Heart left ventricle (tissue), 16 donors: ENCODE measurements around the gene BCAR3. TPM values are rescaled to one million over a fixed set of nuclear protein-coding genes. Genes with fewer than 3 reads are reported as not detected.
A peak's percentile ranks its signal among the peaks of the same experiment; 100 is the strongest.

ENCODE experiments used
- ATAC-seq, 4 donors: fragments of 200-7000 bp; cut with Tn5 transposase; one replicate each; pipeline ENCODE4 v1.9.1; 2020 to 2022; ENCODE audit warnings: moderate library complexity in 4 of 4, mild to moderate bottlenecking in 3 of 4, moderate number of reproducible peaks in 1 of 4
- DNase-seq, 5 donors: peaks; one replicate each; pipeline ENCODE4 v3.0.0-alpha.2; 2020
- H3K27ac ChIP-seq, 12 donors: fragments of 200-600 bp; sonication (generic) in 4 of 12; one replicate each; pipeline versions ENCODE4 v1.5.0 to v1.8.0; 2016 to 2022; ENCODE audit warnings: mild to moderate bottlenecking in 2 of 12
- H3K27me3 ChIP-seq, 9 donors: fragments of 200-600 bp; sonication (generic) in 2 of 9; one replicate each; pipeline versions ENCODE4 v1.5.1 to v1.8.0; 2016 to 2022; ENCODE audit warnings: mild to moderate bottlenecking in 3 of 9
- H3K36me3 ChIP-seq, 9 donors: fragments of 200-600 bp; sonication (generic) in 2 of 9; one replicate each; pipeline versions ENCODE4 v1.5.0 to v1.8.0; 2018 to 2022; ENCODE audit warnings: mild to moderate bottlenecking in 2 of 9
- H3K4me1 ChIP-seq, 12 donors: fragments of 200-600 bp; sonication (generic) in 4 of 12; one replicate each; pipeline versions ENCODE4 v1.5.0 to v1.8.0; 2016 to 2022; ENCODE audit warnings: mild to moderate bottlenecking in 3 of 12
- H3K4me3 ChIP-seq, 12 donors: fragments of 200-600 bp; sonication (generic) in 4 of 12; one replicate each; pipeline versions ENCODE4 v1.5.0 to v1.8.0; 2017 to 2022; ENCODE audit warnings: mild to moderate bottlenecking in 9 of 12, moderate library complexity in 4 of 12
- H3K9me3 ChIP-seq, 12 donors: fragments of 200-600 bp; sonication (generic) in 4 of 12; one replicate each; pipeline versions ENCODE4 v1.5.0 to v1.8.0; 2016 to 2022; ENCODE audit warnings: mild to moderate bottlenecking in 1 of 12
- CTCF ChIP-seq, 12 donors: fragments of 200-600 bp; sonication (generic) in 4 of 12; IDR thresholded peaks; one replicate each; pipeline versions ENCODE4 v1.5.0 to v1.8.0; 2018 to 2022; ENCODE audit warnings: antibody characterized with exemption in 12 of 12, mild to moderate bottlenecking in 5 of 12
- POLR2A ChIP-seq, 2 donors: fragments of 450-650 bp; IDR thresholded peaks; one replicate each; pipeline ENCODE4 v1.6.1; 2017; ENCODE audit warnings: antibody characterized with exemption in 2 of 2, mild to moderate bottlenecking in 2 of 2, moderate library complexity in 2 of 2
- WGBS, 4 donors: extraction: QIAGEN DNeasy Blood & Tissue Kit in 2 of 4; methylation state at CpG; one replicate each; pipeline versions ENCODE4 v1.1.5 to v1.1.7; 2013 to 2018; 5-methylcytosine and 5-hydroxymethylcytosine counted together
- intact Hi-C, 10 donors: fragments of 100-400 bp; cut with DNase I; formaldehyde crosslinking; loops; one replicate each; pipeline versions ENCODE4 v1.11.1 to v1.14.2; 2022
- polyA plus RNA-seq, 2 donors: library from polyadenylated mRNA; stranded (reverse); fragments of 200-250 nt; gene quantifications; one replicate each; pipeline ENCODE4 v1.2.3, GENCODE V29; 2013
- total RNA-seq, 9 donors: library from RNA; depleted of rRNA in 2 of 9; stranded (reverse); fragments of >200 nt in 2 of 9; fragmentation: NEBNext Ultra II Directional in 3 of 9; extraction: Animal tissue kit (Norgen Biotek cat#: 25700) in 3 of 9; gene quantifications; one replicate each; pipeline versions ENCODE4 v1.1.0 to v1.2.4, GENCODE V29; 2016 to 2023
- donor health status: ischemic (EF 13 %, LVEDD 7.1; RV severe dilation, severe dysfunction).
- donor health status: healthy with polysubstance abuse.
- donor health status: DM: no; HTN: yes; CAD: no.
- donor health status: DM: no; HTN: no; CAD: no.
- donor health status: ischemic (EF 25% LVEDD 6.9; RV normal size, moderate dysfunction).
- donor health status: ischemic (EF 25% LVEDD 5.7; RV mildly dilated, moderate dysfunction).
- donor health status: healthy.
- donor health status: DM: yes; HTN: yes; CAD: no.
- donor health status: ischemic (EF 35%, LVEDD 5.7; RV mildly dilated, moderate dysfunction).
- donor health status: nonischemic (EF 11% LVEDD 7.7; RV severe dilation, severe dysfunction).
- donor health status: DM: yes; HTN: yes; CAD: no.
- donor health status: PGD.
- donor health status: ischemic (EF 29% LVEDD 5.4; RV normal size, mild dysfunction).
- donor health status: nonischemic (EF 23%, LVEDD 6.1; RV moderate dilation, normal function).

BCAR3 gene
- total and polyA plus RNA-seq, 11 donors = 6.4 to 25.0 (median 12.9) TPM

DNA sequence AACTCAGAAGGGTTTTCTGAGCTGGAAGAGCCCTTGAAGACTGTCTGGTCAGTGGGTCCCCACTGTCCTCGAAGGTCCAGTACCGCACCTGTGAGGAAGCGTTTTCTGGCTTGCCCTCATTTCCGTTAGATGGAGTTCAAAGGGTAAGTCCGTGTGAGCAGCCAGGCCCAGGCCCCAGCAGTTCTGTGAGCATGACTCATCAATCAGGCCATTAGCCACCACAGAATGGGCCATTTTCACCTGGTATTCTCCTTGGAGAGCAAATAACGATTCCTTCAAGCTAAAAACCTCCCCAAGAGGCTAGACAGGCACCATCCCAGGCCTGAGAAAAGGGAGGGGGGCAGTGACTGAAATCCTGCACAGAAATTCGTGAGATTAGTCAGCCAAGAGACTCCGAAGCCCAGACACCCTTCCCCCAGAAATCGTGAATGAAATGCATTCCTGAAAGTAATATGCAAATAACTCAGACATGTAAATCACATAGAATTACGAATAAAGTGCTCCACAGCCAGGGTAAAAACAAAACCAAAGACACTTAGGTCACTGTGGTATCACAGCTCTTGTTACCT is 66.0 kb downstream of the BCAR3 start:
- H3K4me3 ChIP-seq = no peak overlapping the region
- no peak for ATAC-seq
- 64 to 87% (median 86%) methylated on average over 8 to 10 of the region's 10 CpGs for WGBS, 4 donors
- H3K4me1 ChIP-seq = peaks cover 7 to 84% (median 52%) of the 10 kb centered on the region in 12 donors
- peak overlapping the region in 11 of 12 donors; percentile 39 to 79 (median 68) for H3K27ac ChIP-seq
- no peaks in the 10 kb centered on the region for H3K27me3 ChIP-seq
- no peak for TF ChIP-seq POLR2A (IDR thresholded peaks at IDR 0.05)
- no peak for TF ChIP-seq CTCF (IDR thresholded peaks at IDR 0.05)
- intact Hi-C loops = loop anchor here in 5 of 10 donors (5.0 kb wide), 4 partner anchors 48 to 168 kb away; partner anchors contain the start of gene FNBP1L (in 1 of the 5)
- H3K9me3 ChIP-seq = no peaks in the 10 kb centered on the region
- H3K36me3 ChIP-seq = no peaks in the 10 kb centered on the region
- no peak for DNase-seq

GRCh38 chr1:93614986-93615581 is 66.6 kb downstream of the BCAR3 start:
- DNase-seq = no peak
- Histone ChIP-seq H3K36me3 (no peaks in the 10 kb centered on the region), H3K4me3 (no peak overlapping the region), H3K27ac (peak overlapping the region in 11 of 12 donors; percentile 25 to 79 (median 68)), H3K4me1 (peaks cover 7 to 85% (median 55%) of the 10 kb centered on the region in 12 donors), H3K9me3 (no peaks in the 10 kb centered on the region), H3K27me3 (no peaks in the 10 kb centered on the region)
- 79 to 84% (median 83%) methylated on average over 14 of the region's 14 CpGs for WGBS, 4 donors
- intact Hi-C loops = loop anchor here in 5 of 10 donors (5.0 kb wide), 4 partner anchors 48 to 168 kb away; partner anchors contain the start of gene FNBP1L (in 1 of the 5)
- TF ChIP-seq CTCF (IDR thresholded peaks at IDR 0.05) (no peak), POLR2A (IDR thresholded peaks at IDR 0.05) (no peak)
- no peak for ATAC-seq

- WGBS, 4 donors = 80 to 86% (median 85%) methylated on average over 7 of the region's 7 CpGs
- H3K9me3 ChIP-seq = no peaks in the 10 kb centered on the region
- H3K36me3 ChIP-seq = no peaks in the 10 kb centered on the region
- peak overlapping the region in 11 of 12 donors; percentile 39 to 79 (median 69) for H3K27ac ChIP-seq
- peak overlapping the region in 3 of 12 donors; percentile 48 to 66 (median 52) for H3K4me3 ChIP-seq
- TF ChIP-seq POLR2A (IDR thresholded peaks at IDR 0.05) = no peak
- no peak for TF ChIP-seq CTCF (IDR thresholded peaks at IDR 0.05)
- DNase-seq (no peak), ATAC-seq (no peak)
- peaks cover 7 to 88% (median 58%) of the 10 kb centered on the region in 12 donors for H3K4me1 ChIP-seq
- intact Hi-C loops = no loop called here
- no peaks in the 10 kb centered on the region for H3K27me3 ChIP-seq
These were observed 67.1 kb downstream of the BCAR3 start for GRCh38 chr1:93614541-93614940.

DNA sequence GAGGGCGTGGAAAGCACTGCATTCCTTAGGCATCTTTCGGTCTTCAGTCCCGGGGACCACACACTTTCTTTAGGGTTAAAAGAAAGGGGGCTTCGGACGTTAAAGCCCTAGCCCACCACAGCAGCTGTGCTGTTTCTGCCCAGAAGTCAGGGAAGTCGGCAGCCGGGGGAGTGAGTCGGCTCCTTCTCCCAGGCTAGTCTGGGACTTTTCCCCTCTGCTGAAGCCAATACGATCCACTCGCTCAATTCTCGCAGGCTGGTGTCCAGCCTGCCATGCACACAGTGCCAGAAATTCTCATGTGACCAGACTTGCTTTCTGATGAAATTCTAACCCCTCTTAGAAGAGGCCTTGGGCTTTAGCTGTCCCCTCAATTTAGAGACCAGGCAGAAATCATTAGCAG is 67.7 kb downstream of the BCAR3 start:
- no peaks in the 10 kb centered on the region for H3K27me3 ChIP-seq
- DNase-seq = peak in 3 of 5 donors; percentile 43 to 61 (median 61)
- 27 to 49% (median 33%) methylated on average over 9 to 11 of the region's 11 CpGs for WGBS, 4 donors
- H3K4me3 ChIP-seq = peak overlapping the region in 11 of 12 donors; percentile 17 to 66 (median 50)
- ATAC-seq = peak; percentile 12 to 70 (median 64)
- no peak for TF ChIP-seq CTCF (IDR thresholded peaks at IDR 0.05)
- TF ChIP-seq POLR2A (IDR thresholded peaks at IDR 0.05) = no peak
- intact Hi-C loops = no loop called here
- H3K9me3 ChIP-seq = no peaks in the 10 kb centered on the region
- no peaks in the 10 kb centered on the region for H3K36me3 ChIP-seq
- peaks cover 7 to 95% (median 64%) of the 10 kb centered on the region in 12 donors for H3K4me1 ChIP-seq
- peak overlapping the region; percentile 39 to 79 (median 68) for H3K27ac ChIP-seq
